Measurements from ENCODE around the gene ASXL3. TPM values are rescaled to one million over a fixed set of nuclear protein-coding genes. Genes with fewer than 3 reads are reported as not detected.

Gene ASXL3
- total RNA-seq, 2 donors from 2014 or later, result 2.2 to 7.3 TPM

- no peak for TF ChIP-seq CTCF (IDR thresholded peaks at IDR 0.05)
- DNase-seq (ENCODE audit: low spot score), result no peak
Observed at GRCh38 chr18:33652635-33653034, 74.6 kb downstream of the ASXL3 start.

GRCh38 chr18:33653231-33653630 lies 75.2 kb downstream of the ASXL3 start:
- Histone ChIP-seq H3K9me3 (no peaks in the 10 kb centered on the region), H3K36me3 (no peaks in the 10 kb centered on the region), H3K4me3 (no peak overlapping the region), H3K4me1 (ENCODE audit: control insufficient read depth in 1 of 2, low read depth in 2 of 2) (peaks cover 3 to 8% of the 10 kb centered on the region in 2 donors), H3K27me3 (replicated peaks; ENCODE audit: insufficient read depth) (no peaks in the 10 kb centered on the region), H3K27ac (no peak overlapping the region)
- no peak for ATAC-seq (ENCODE audit: insufficient number of reproducible peaks, low FRiP score, low read depth)
- TF ChIP-seq CTCF (IDR thresholded peaks at IDR 0.05), result no peak
- no peak for DNase-seq (ENCODE audit: low spot score)

More at GRCh38 chr18:33652635-33653034, 74.6 kb downstream of the ASXL3 start:
- H3K9me3 ChIP-seq, result no peaks in the 10 kb centered on the region
- H3K4me1 ChIP-seq (ENCODE audit: control insufficient read depth in 1 of 2, low read depth in 2 of 2), result peaks cover 2 to 6% of the 10 kb centered on the region in 2 donors
- no peak overlapping the region for H3K27ac ChIP-seq
- no peaks in the 10 kb centered on the region for H3K27me3 ChIP-seq (replicated peaks; ENCODE audit: insufficient read depth)
- no peak overlapping the region for H3K4me3 ChIP-seq
- no peak for ATAC-seq (ENCODE audit: insufficient number of reproducible peaks, low FRiP score, low read depth)
- H3K36me3 ChIP-seq, result no peaks in the 10 kb centered on the region

- TF ChIP-seq CTCF (IDR thresholded peaks at IDR 0.05), result no peak
- Histone ChIP-seq H3K27me3 (replicated peaks; ENCODE audit: insufficient read depth) (no peaks in the 10 kb centered on the region), H3K4me3 (no peak overlapping the region), H3K36me3 (no peaks in the 10 kb centered on the region), H3K4me1 (ENCODE audit: control insufficient read depth in 1 of 2, low read depth in 2 of 2) (peaks cover 3 to 8% of the 10 kb centered on the region in 2 donors), H3K27ac (no peak overlapping the region), H3K9me3 (no peaks in the 10 kb centered on the region)
- ATAC-seq (ENCODE audit: insufficient number of reproducible peaks, low FRiP score, low read depth), result no peak
- no peak for DNase-seq (ENCODE audit: low spot score)
Observed at GRCh38 chr18:33656889-33657448, 79.0 kb downstream of the ASXL3 start.

GRCh38 chr18:33660696-33661310 lies 82.8 kb downstream of the ASXL3 start:
- ATAC-seq (ENCODE audit: insufficient number of reproducible peaks, low FRiP score, low read depth), result no peak

More at GRCh38 chr18:33660696-33661310, 82.8 kb downstream of the ASXL3 start:
- Histone ChIP-seq H3K27ac (no peak overlapping the region), H3K9me3 (no peaks in the 10 kb centered on the region), H3K36me3 (no peaks in the 10 kb centered on the region), H3K4me1 (ENCODE audit: control insufficient read depth in 1 of 2, low read depth in 2 of 2) (peaks cover 3 to 8% of the 10 kb centered on the region in 2 donors), H3K27me3 (replicated peaks; ENCODE audit: insufficient read depth) (no peaks in the 10 kb centered on the region), H3K4me3 (no peak overlapping the region)
- TF ChIP-seq CTCF (IDR thresholded peaks at IDR 0.05), result no peak
- DNase-seq (ENCODE audit: low spot score), result no peak
